HepG2 (cell line): Measurements from ENCODE around the gene SURF1. TPM values are rescaled to one million over a fixed set of nuclear protein-coding genes. Genes with fewer than 3 reads are reported as not detected.
A peak's percentile ranks its signal among the peaks of the same experiment; 100 is the strongest.

Source experiments
- AKNA ChIP-seq: sonication (generic); formaldehyde crosslinking; IDR thresholded peaks from 2 replicates; pipeline ENCODE4 v1.4.0; 2020; ENCODE audit warnings: missing genetic modification reagents, borderline replicate concordance
- ATF4 ChIP-seq, 2 experiments: fragments of 450-650 bp in 1 of 2; sonication (generic) in 1 of 2; formaldehyde crosslinking; IDR thresholded peaks; 2 replicates each; pipeline versions ENCODE4 v1.5.0 to v1.8.0; 2020 to 2022; ENCODE audit warnings: mild to moderate bottlenecking in 1 of 2, missing genetic modification reagents in 1 of 2
- DBP ChIP-seq: sonication (generic); formaldehyde crosslinking; IDR thresholded peaks from 2 replicates; pipeline ENCODE4 v1.4.0; 2020; ENCODE audit warnings: missing genetic modification reagents; ENCODE audit errors: not compliant biosample characterization
- ELF3 ChIP-seq: IDR thresholded peaks from 2 replicates; pipeline ENCODE4 v1.6.1; 2016; ENCODE audit warnings: missing genetic modification reagents, missing compliant biosample characterization
- GABPA ChIP-seq, 2 experiments: IDR thresholded peaks; 2 replicates each; pipeline ENCODE4 v1.6.1; 2011 to 2016; ENCODE audit warnings: low read depth in 2 of 2, low read length in 1 of 2, missing biosample characterization in 1 of 2, missing genetic modification characterization in 1 of 2
- GZF1 ChIP-seq: sonication (generic); formaldehyde crosslinking; IDR thresholded peaks from 2 replicates; pipeline ENCODE4 v1.5.1; 2020; ENCODE audit warnings: mild to moderate bottlenecking, missing genetic modification reagents
- JUND ChIP-seq: sonication (generic); formaldehyde crosslinking; IDR thresholded peaks from 2 replicates; pipeline ENCODE4 v1.8.0; 2022; ENCODE audit warnings: mild to moderate bottlenecking, missing genetic modification reagents
- KLF9 ChIP-seq: IDR thresholded peaks from 2 replicates; pipeline ENCODE4 v1.6.1; 2016; ENCODE audit warnings: low read depth
- MEF2D ChIP-seq: sonication (generic); formaldehyde crosslinking; IDR thresholded peaks from 2 replicates; pipeline ENCODE4 v1.5.1; 2020; ENCODE audit warnings: mild to moderate bottlenecking, missing genetic modification reagents
- MTF1 ChIP-seq: sonication (generic); formaldehyde crosslinking; IDR thresholded peaks from 2 replicates; pipeline ENCODE4 v1.5.0; 2020; ENCODE audit warnings: missing genetic modification reagents
- PAX8 ChIP-seq: sonication (generic); formaldehyde crosslinking; IDR thresholded peaks from 2 replicates; pipeline ENCODE4 v1.8.0; 2022; ENCODE audit warnings: mild to moderate bottlenecking, missing genetic modification reagents, borderline replicate concordance
- RBFOX2 ChIP-seq: fragments of 200-400 bp; formaldehyde crosslinking; IDR thresholded peaks from 2 replicates; pipeline ENCODE4 v1.6.1; 2017; ENCODE audit warnings: low read depth, mild to moderate bottlenecking, low read length
- SIN3A ChIP-seq: IDR thresholded peaks from 2 replicates; pipeline ENCODE4 v1.6.1; 2011; ENCODE audit warnings: low read depth, mild to moderate bottlenecking, control low read depth, low read length, borderline replicate concordance
- SP4 ChIP-seq: sonication (generic); formaldehyde crosslinking; IDR thresholded peaks from 2 replicates; pipeline ENCODE4 v1.8.1; 2023; ENCODE audit warnings: mild to moderate bottlenecking, missing genetic modification reagents
- TAF15 ChIP-seq: fragments of 200-400 bp; formaldehyde crosslinking; IDR thresholded peaks from one replicate; pipeline ENCODE4 v1.6.1; 2018; ENCODE audit warnings: mild to moderate bottlenecking, low read depth, low read length; ENCODE audit not compliant: poor library complexity, severe bottlenecking
- TOPORS ChIP-seq: sonication (generic); formaldehyde crosslinking; IDR thresholded peaks from 2 replicates; pipeline ENCODE4 v1.8.0; 2023; ENCODE audit warnings: mild to moderate bottlenecking, missing genetic modification reagents
- ZNF224 ChIP-seq: sonication (generic); formaldehyde crosslinking; IDR thresholded peaks from 2 replicates; pipeline ENCODE4 v1.5.0; 2020; ENCODE audit warnings: mild to moderate bottlenecking, missing genetic modification reagents
- ZNF296 ChIP-seq: sonication (generic); formaldehyde crosslinking; conservative IDR thresholded peaks from 2 replicates; pipeline ENCODE4 v1.5.0; 2020; ENCODE audit warnings: mild to moderate bottlenecking, missing genetic modification reagents
- ZNF337 ChIP-seq: sonication (generic); formaldehyde crosslinking; IDR thresholded peaks from 2 replicates; pipeline ENCODE4 v1.5.1; 2020; ENCODE audit warnings: missing genetic modification reagents, low read depth, mild to moderate bottlenecking, borderline replicate concordance
- ZNF432 ChIP-seq: sonication (generic); formaldehyde crosslinking; IDR thresholded peaks from 2 replicates; pipeline ENCODE4 v1.5.0; 2020; ENCODE audit warnings: missing genetic modification reagents, mild to moderate bottlenecking, borderline replicate concordance
- ZNF572 ChIP-seq: sonication (generic); formaldehyde crosslinking; IDR thresholded peaks from 2 replicates; pipeline ENCODE4 v1.5.1; 2020; ENCODE audit warnings: mild to moderate bottlenecking, missing genetic modification reagents
- ZNF775 ChIP-seq: sonication (generic); formaldehyde crosslinking; IDR thresholded peaks from 2 replicates; pipeline ENCODE4 v1.4.0; 2020; ENCODE audit warnings: missing genetic modification reagents, mild to moderate bottlenecking, moderate library complexity, borderline replicate concordance
- ZNF878 ChIP-seq: sonication (generic); formaldehyde crosslinking; IDR thresholded peaks from 2 replicates; pipeline ENCODE4 v1.8.1; 2023; ENCODE audit warnings: mild to moderate bottlenecking, missing genetic modification reagents, moderate library complexity
- polyA plus RNA-seq, 8 experiments: library from polyadenylated mRNA; depleted of rRNA in 3 of 8; stranded (reverse) in 7 of 8; unstranded in 1 of 8; fragments of >200 nt; fragmentation: Illumina TruSeq in 4 of 8; extraction: Trizol in 4 of 8; gene quantifications; 2 replicates each; pipeline versions ENCODE4 v1.2.1 to v1.2.3, GENCODE V29; 2011 to 2016; ENCODE audit warnings: low read depth in 4 of 8, missing spikeins in 1 of 8, mixed read lengths in 1 of 8; ENCODE audit not compliant: insufficient read depth in 1 of 8
- total RNA-seq, 5 experiments: library from RNA; depleted of rRNA; stranded (reverse); fragments of >200 nt; fragmentation: Illumina TruSeq; extraction: Trizol; gene quantifications; 2 replicates each; pipeline ENCODE4 v1.2.3, GENCODE V29; 2016; ENCODE audit warnings: low read depth in 1 of 5

Gene SURF1
- total and polyA plus RNA-seq, 2 of the 13 experiments (the other 11 are each of a cell fraction or from before 2014, with no cell fraction given), result 17.8 to 40.7 TPM

GRCh38 chr9:133375724-133376654 is 19.7 kb upstream of the SURF1 start, which contains the start of the genes STKLD1 and SURF4 (continued):
- no peak for TF ChIP-seq TAF15
- no peak for TF ChIP-seq PAX8 (CRISPR knock-in tag)
- TF ChIP-seq SIN3A, result no peak; the same call in 1 of the 2 replicates
- peak; percentile 38 for TF ChIP-seq ELF3 (CRISPR knock-in tag)
- no peak for TF ChIP-seq ZNF432 (CRISPR knock-in tag)
- TF ChIP-seq ZNF775 (CRISPR knock-in tag), result 0 out of 2 replicates have a peak, but pooled peaks have one; percentile 44
- no peak for TF ChIP-seq GZF1 (CRISPR knock-in tag)
- peak; percentile 59 for TF ChIP-seq GABPA (IDR thresholded peaks at IDR 0.05; ENCODE audit: low read depth, low read length)
- peak; percentile 52; the same call in 1 of the 2 replicates for TF ChIP-seq GABPA (CRISPR knock-in tag; IDR thresholded peaks at IDR 0.05; ENCODE audit: low read depth)
- TF ChIP-seq AKNA (CRISPR knock-in tag), result no peak
- 0 out of 2 replicates have a peak, but pooled peaks have one; percentile 63 for TF ChIP-seq ZNF296 (CRISPR knock-in tag)
- TF ChIP-seq JUND, result no peak
- no peak for TF ChIP-seq ZNF337
- no peak for TF ChIP-seq DBP (CRISPR knock-in tag)
- TF ChIP-seq KLF9 (CRISPR knock-in tag), result no peak
- TF ChIP-seq ATF4 (CRISPR knock-in tag; IDR thresholded peaks at IDR 0.05), result 0 out of 4 replicates have a peak, but pooled peaks of 1 of the 2 experiments have one; percentile 41
- TF ChIP-seq SP4 (CRISPR knock-in tag), result peak; percentile 98
- peak; percentile 95 for TF ChIP-seq RBFOX2
- TF ChIP-seq ZNF572 (CRISPR knock-in tag), result no peak
- TF ChIP-seq ZNF878, result no peak
- TF ChIP-seq MEF2D, result no peak
- 0 out of 2 replicates have a peak, but pooled peaks have one; percentile 6 for TF ChIP-seq MTF1 (CRISPR knock-in tag)
- no peak for TF ChIP-seq TOPORS (CRISPR knock-in tag)
- TF ChIP-seq ZNF224, result no peak
